Measurements from ENCODE around the gene MAP4K4.

DNA sequence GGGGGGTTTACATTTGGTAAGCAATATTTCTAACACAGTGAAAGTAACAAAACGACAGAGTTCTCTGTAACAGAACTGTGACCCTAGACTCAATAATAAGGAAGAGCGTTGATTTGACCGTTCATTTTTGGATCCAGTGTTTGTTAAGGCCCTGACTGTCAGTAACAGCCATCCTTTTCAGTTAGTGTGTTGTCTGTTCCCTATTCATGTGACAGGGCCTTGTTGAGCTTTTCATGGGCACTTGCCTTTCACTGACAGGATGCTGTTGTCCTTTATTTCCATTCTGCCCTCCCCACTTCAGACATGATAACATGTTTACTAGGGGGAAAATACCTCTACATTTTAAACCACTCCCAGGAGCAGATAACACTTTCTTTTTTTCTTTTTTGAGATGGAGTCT, 45.8 kb downstream of the MAP4K4 start:
- TF ChIP-seq, protein P1, sequence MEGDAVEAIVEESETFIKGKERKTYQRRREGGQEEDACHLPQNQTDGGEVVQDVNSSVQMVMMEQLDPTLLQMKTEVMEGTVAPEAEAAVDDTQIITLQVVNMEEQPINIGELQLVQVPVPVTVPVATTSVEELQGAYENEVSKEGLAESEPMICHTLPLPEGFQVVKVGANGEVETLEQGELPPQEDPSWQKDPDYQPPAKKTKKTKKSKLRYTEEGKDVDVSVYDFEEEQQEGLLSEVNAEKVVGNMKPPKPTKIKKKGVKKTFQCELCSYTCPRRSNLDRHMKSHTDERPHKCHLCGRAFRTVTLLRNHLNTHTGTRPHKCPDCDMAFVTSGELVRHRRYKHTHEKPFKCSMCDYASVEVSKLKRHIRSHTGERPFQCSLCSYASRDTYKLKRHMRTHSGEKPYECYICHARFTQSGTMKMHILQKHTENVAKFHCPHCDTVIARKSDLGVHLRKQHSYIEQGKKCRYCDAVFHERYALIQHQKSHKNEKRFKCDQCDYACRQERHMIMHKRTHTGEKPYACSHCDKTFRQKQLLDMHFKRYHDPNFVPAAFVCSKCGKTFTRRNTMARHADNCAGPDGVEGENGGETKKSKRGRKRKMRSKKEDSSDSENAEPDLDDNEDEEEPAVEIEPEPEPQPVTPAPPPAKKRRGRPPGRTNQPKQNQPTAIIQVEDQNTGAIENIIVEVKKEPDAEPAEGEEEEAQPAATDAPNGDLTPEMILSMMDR (conservative IDR thresholded peaks at IDR 0.05; ENCODE audit: low read depth, low read length), result no peak
- TF ChIP-seq, protein P2, sequence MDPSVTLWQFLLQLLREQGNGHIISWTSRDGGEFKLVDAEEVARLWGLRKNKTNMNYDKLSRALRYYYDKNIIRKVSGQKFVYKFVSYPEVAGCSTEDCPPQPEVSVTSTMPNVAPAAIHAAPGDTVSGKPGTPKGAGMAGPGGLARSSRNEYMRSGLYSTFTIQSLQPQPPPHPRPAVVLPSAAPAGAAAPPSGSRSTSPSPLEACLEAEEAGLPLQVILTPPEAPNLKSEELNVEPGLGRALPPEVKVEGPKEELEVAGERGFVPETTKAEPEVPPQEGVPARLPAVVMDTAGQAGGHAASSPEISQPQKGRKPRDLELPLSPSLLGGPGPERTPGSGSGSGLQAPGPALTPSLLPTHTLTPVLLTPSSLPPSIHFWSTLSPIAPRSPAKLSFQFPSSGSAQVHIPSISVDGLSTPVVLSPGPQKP (IDR thresholded peaks at IDR 0.05; ENCODE audit: borderline replicate concordance, low read depth, low read length), result no peak
- TF ChIP-seq POLR2A (IDR thresholded peaks at IDR 0.05; ENCODE audit: low read depth, low read length), result no peak
- no peak for TF ChIP-seq CHD1 (IDR thresholded peaks at IDR 0.05; ENCODE audit: low read depth, low read length)
- no peak for TF ChIP-seq RCOR1 (IDR thresholded peaks at IDR 0.05; ENCODE audit: insufficient replicate concordance, low read length)
- TF ChIP-seq MXI1 (IDR thresholded peaks at IDR 0.05; ENCODE audit: borderline replicate concordance, low read depth, low read length), result no peak
- TF ChIP-seq, protein P3, sequence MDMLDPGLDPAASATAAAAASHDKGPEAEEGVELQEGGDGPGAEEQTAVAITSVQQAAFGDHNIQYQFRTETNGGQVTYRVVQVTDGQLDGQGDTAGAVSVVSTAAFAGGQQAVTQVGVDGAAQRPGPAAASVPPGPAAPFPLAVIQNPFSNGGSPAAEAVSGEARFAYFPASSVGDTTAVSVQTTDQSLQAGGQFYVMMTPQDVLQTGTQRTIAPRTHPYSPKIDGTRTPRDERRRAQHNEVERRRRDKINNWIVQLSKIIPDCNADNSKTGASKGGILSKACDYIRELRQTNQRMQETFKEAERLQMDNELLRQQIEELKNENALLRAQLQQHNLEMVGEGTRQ (IDR thresholded peaks at IDR 0.05; ENCODE audit: low read depth, low read length), result no peak
- no peak for TF ChIP-seq BHLHE40 (IDR thresholded peaks at IDR 0.05; ENCODE audit: low read depth, low read length)
- no peak for TF ChIP-seq SMC3 (IDR thresholded peaks at IDR 0.05; ENCODE audit: low read depth, low read length)
- no peak for TF ChIP-seq FOS (IDR thresholded peaks at IDR 0.05; ENCODE audit: low read depth, low read length)
- TF ChIP-seq RFX5 (IDR thresholded peaks at IDR 0.05; ENCODE audit: low read depth, low read length), result no peak
- no peak for TF ChIP-seq CEBPB (IDR thresholded peaks at IDR 0.05; ENCODE audit: low read depth, low read length)
